ENCODE measurements around the gene SERPINA3.
"Not testable (repeated sequence)": the region's sequence is repeated elsewhere in the genome, so short reads cannot be mapped to it uniquely, and the experiment has no call there.

The SERPINA3 gene

GRCh38 chr14:94586635-94587034 is 25.6 kb upstream of the SERPINA3 start:
- no peak for DNase-seq

- DNase-seq: no peak
These were observed 23.9 kb upstream of the SERPINA3 start for GRCh38 chr14:94588311-94588710.

GRCh38 chr14:94591073-94591472 is 21.1 kb upstream of the SERPINA3 start:
- DNase-seq: no peak

GRCh38 chr14:94591871-94592270 is 20.3 kb upstream of the SERPINA3 start:
- DNase-seq: no peak

GRCh38 chr14:94592457-94592856 is 19.7 kb upstream of the SERPINA3 start:
- DNase-seq: no peak

- no peak for DNase-seq
These were observed 18.8 kb upstream of the SERPINA3 start for GRCh38 chr14:94593376-94593748.

- DNase-seq: no peak
These were observed 18.3 kb upstream of the SERPINA3 start for GRCh38 chr14:94593749-94594431.

- no peak for DNase-seq
These were observed 17.8 kb upstream of the SERPINA3 start for GRCh38 chr14:94594441-94594840.

GRCh38 chr14:94595912-94596311 is 16.3 kb upstream of the SERPINA3 start:
- DNase-seq: no peak

GRCh38 chr14:94596361-94596760 is 15.8 kb upstream of the SERPINA3 start:
- DNase-seq: no peak

GRCh38 chr14:94597788-94598187 is 14.4 kb upstream of the SERPINA3 start:
- DNase-seq: no peak

GRCh38 chr14:94598506-94598815 is 13.7 kb upstream of the SERPINA3 start:
- no peak for DNase-seq

- DNase-seq: no peak
These were observed 13.2 kb upstream of the SERPINA3 start for GRCh38 chr14:94598816-94599655.

- DNase-seq: no peak
These were observed 12.6 kb upstream of the SERPINA3 start for GRCh38 chr14:94599656-94600004.

- DNase-seq: no peak
These were observed 12.0 kb upstream of the SERPINA3 start for GRCh38 chr14:94600148-94600545.

- DNase-seq: no peak
These were observed 10.3 kb upstream of the SERPINA3 start for GRCh38 chr14:94601884-94602391.

- DNase-seq: no peak
These were observed 9.5 kb upstream of the SERPINA3 start for GRCh38 chr14:94602722-94603121.

GRCh38 chr14:94605361-94605760 is 6.8 kb upstream of the SERPINA3 start:
- DNase-seq: no peak

- not testable (repeated sequence) for DNase-seq
These were observed 3.2 kb upstream of the SERPINA3 start for GRCh38 chr14:94608966-94609365.

- no peak for DNase-seq
These were observed 1.0 kb upstream of the SERPINA3 start for GRCh38 chr14:94611179-94611578.

- no peak for DNase-seq
These were observed 676 bp downstream of the SERPINA3 start for GRCh38 chr14:94612580-94613554.

GRCh38 chr14:94613720-94614644 is 1.8 kb downstream of the SERPINA3 start:
- DNase-seq: no peak
